ENCODE results near the gene TSPAN4. TPM values are rescaled to one million over a fixed set of nuclear protein-coding genes. Genes with fewer than 3 reads are reported as not detected.

TSPAN4 gene
- polyA plus RNA-seq, 3 donors = 52.6 to 75.5 (median 63.1) TPM

- no peaks in the 10 kb centered on the region for H3K27me3 ChIP-seq (ENCODE audit: control insufficient read depth in 2 of 2, insufficient read depth in 2 of 2, low read length in 2 of 2)
- H3K9me3 ChIP-seq (replicated peaks in 1 of 2; ENCODE audit: control insufficient read depth in 1 of 2, insufficient read depth in 1 of 2, low read length in 2 of 2) = no peaks in the 10 kb centered on the region
- Mint-ChIP-seq H3K9me3 (peaks cover 0 to 3% (median 0%) of the 10 kb centered on the region in 7 donors), H3K4me1 (peaks cover 28% of the 10 kb centered on the region), H3K4me3 (no peak overlapping the region), H3K27me3 (ENCODE audit: low read depth in 3 of 3) (peaks cover 0 to 5% (median 2%) of the 10 kb centered on the region in 3 donors), H3K27ac (no peak overlapping the region), H3K36me3 (peaks cover 3 to 22% of the 10 kb centered on the region in 2 donors)
- TF ChIP-seq CTCF (IDR thresholded peaks at IDR 0.05) = no peak
- WGBS (ENCODE audit: insufficient coverage) = 97% methylated on average over 22 of the region's 30 CpGs
- peaks cover 11% of the 10 kb centered on the region for H4K20me1 ChIP-seq (ENCODE audit: insufficient read depth, low read length)
- H3K79me2 ChIP-seq (ENCODE audit: insufficient read depth, low read length) = peaks cover 15% of the 10 kb centered on the region
- H2AFZ ChIP-seq (ENCODE audit: insufficient read depth, low read depth, low read length, poor library complexity, severe bottlenecking) = no peak overlapping the region
- no peak overlapping the region for H3K4me2 ChIP-seq (replicated peaks; ENCODE audit: extremely low read depth, low read length, poor library complexity, severe bottlenecking)
- no peak overlapping the region for H3K9ac ChIP-seq (ENCODE audit: insufficient read depth, low read length, poor library complexity, severe bottlenecking)
- peaks cover 38 to 45% of the 10 kb centered on the region in 2 donors for H3K4me1 ChIP-seq (ENCODE audit: control insufficient read depth in 1 of 2, insufficient read depth in 2 of 2, low read length in 2 of 2)
- no peak overlapping the region for H3K27ac ChIP-seq (ENCODE audit: low read depth in 1 of 2, low read length in 2 of 2)
- no peak for DNase-seq
- intact Hi-C loops (cut with micrococcal nuclease) = no loop called here
- H3K36me3 ChIP-seq (replicated peaks in 1 of 2; ENCODE audit: control insufficient read depth in 1 of 2, insufficient read depth in 2 of 2, low read length in 2 of 2) = peaks cover 14 to 15% of the 10 kb centered on the region in 2 donors
- no peak overlapping the region for H3K4me3 ChIP-seq (replicated peaks in 1 of 3; ENCODE audit: low read depth in 2 of 3, low read length in 3 of 3)
These were observed 42.2 kb upstream of the TSPAN4 start for GRCh38 chr11:800473-800872.

DNA sequence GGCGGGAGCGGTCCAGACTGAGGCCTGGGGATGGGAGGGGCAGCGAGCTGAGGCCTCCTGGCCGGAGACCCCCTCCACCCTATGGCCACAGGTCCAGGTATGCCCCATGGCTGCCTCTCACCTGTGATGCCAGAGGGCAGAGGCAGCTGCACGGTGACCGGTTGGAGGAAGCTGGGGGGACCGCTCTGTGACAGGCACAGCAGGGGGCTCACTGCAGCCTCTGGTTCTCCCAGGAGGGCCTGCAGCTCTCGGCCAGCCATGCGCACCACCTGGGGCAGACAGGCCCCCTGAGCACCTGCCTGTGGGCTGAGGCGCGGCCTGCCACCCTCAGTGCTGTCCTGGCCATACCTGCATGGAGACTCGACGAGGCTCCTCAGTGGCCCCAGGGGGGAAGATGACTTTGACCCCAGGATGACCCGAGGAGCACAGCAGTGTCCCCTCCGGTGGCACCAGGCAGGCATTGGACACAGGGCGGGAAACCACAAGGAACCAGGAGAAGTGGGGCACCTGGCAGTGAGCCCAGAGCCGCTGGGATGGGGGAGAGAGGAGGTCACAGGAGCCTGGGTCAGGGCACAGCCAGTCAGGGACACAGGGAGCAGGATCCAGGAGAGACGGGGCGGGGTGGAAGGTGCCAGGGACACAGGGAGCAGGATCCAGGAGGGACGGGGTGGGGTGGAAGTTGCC is 41.4 kb upstream of the TSPAN4 start:
- no peak for TF ChIP-seq CTCF (IDR thresholded peaks at IDR 0.05)
- Histone ChIP-seq H3K9ac (ENCODE audit: insufficient read depth, low read length, poor library complexity, severe bottlenecking) (no peak overlapping the region), H3K36me3 (replicated peaks in 1 of 2; ENCODE audit: control insufficient read depth in 1 of 2, insufficient read depth in 2 of 2, low read length in 2 of 2) (peaks cover 14 to 15% of the 10 kb centered on the region in 2 donors), H3K79me2 (ENCODE audit: insufficient read depth, low read length) (peaks cover 15% of the 10 kb centered on the region), H3K4me3 (replicated peaks in 1 of 3; ENCODE audit: low read depth in 2 of 3, low read length in 3 of 3) (no peak overlapping the region), H3K27ac (ENCODE audit: low read depth in 1 of 2, low read length in 2 of 2) (no peak overlapping the region), H3K27me3 (ENCODE audit: control insufficient read depth in 2 of 2, insufficient read depth in 2 of 2, low read length in 2 of 2) (no peaks in the 10 kb centered on the region), H4K20me1 (ENCODE audit: insufficient read depth, low read length) (peaks cover 11% of the 10 kb centered on the region), H3K9me3 (replicated peaks in 1 of 2; ENCODE audit: control insufficient read depth in 1 of 2, insufficient read depth in 1 of 2, low read length in 2 of 2) (no peaks in the 10 kb centered on the region), H3K4me1 (ENCODE audit: control insufficient read depth in 1 of 2, insufficient read depth in 2 of 2, low read length in 2 of 2) (peaks cover 34 to 42% of the 10 kb centered on the region in 2 donors), H3K4me2 (replicated peaks; ENCODE audit: extremely low read depth, low read length, poor library complexity, severe bottlenecking) (no peak overlapping the region), H2AFZ (ENCODE audit: insufficient read depth, low read depth, low read length, poor library complexity, severe bottlenecking) (no peak overlapping the region)
- intact Hi-C loops (cut with micrococcal nuclease) = no loop called here
- WGBS (ENCODE audit: insufficient coverage) = 93% methylated on average over 17 of the region's 20 CpGs
- Mint-ChIP-seq H3K4me1 (peaks cover 27% of the 10 kb centered on the region), H3K27me3 (ENCODE audit: low read depth in 3 of 3) (peaks cover 0 to 5% (median 2%) of the 10 kb centered on the region in 3 donors), H3K9me3 (peaks cover 0 to 3% (median 0%) of the 10 kb centered on the region in 7 donors), H3K4me3 (no peak overlapping the region), H3K36me3 (peaks cover 3 to 22% of the 10 kb centered on the region in 2 donors), H3K27ac (peak overlapping the region in 1 of 7 donors; percentile 46)
- DNase-seq = no peak

Measured in CD14-positive monocyte (primary cell).